Measurements from ENCODE around the gene CDK11A. TPM values are rescaled to one million over a fixed set of nuclear protein-coding genes. Genes with fewer than 3 reads are reported as not detected.

CDK11A gene
- total RNA-seq, 1 experiment from 2014 or later = 18.6 TPM

Other genes starting within 250 kb of the CDK11A start
- 105 and 113 TPM in 2 replicates for gene ATAD3A, start 212.2 kb downstream of the CDK11A start, total RNA-seq (2014; rRNA removed; shearing (Covaris generic))
- 13.6 and 14.3 TPM in 2 replicates for gene TMEM240, start 183.7 kb downstream of the CDK11A start, total RNA-seq (2014; rRNA removed; shearing (Covaris generic))
- 80.7 and 94.3 TPM in 2 replicates for gene SSU72, start 149.5 kb downstream of the CDK11A start, total RNA-seq (2014; rRNA removed; shearing (Covaris generic))
- gene FNDC10, start 124.2 kb downstream of the CDK11A start, total RNA-seq (2014; rRNA removed; shearing (Covaris generic)) = 25.6 and 32.7 TPM in 2 replicates
- gene MIB2, start 108.9 kb downstream of the CDK11A start, total RNA-seq (2014; rRNA removed; shearing (Covaris generic)) = 45.7 and 89.0 TPM in 2 replicates
- gene MMP23B, start 92.2 kb downstream of the CDK11A start, total RNA-seq (2014; rRNA removed; shearing (Covaris generic)) = 11.9 and 15.7 TPM in 2 replicates
- gene CDK11B, start 65.4 kb downstream of the CDK11A start, total RNA-seq (2014; rRNA removed; shearing (Covaris generic)) = 12.0 and 16.8 TPM in 2 replicates
- gene SLC35E2B, start 31.6 kb downstream of the CDK11A start, total RNA-seq (2014; rRNA removed; shearing (Covaris generic)) = 47.4 and 54.8 TPM in 2 replicates
- gene NADK, start 54.1 kb upstream of the CDK11A start, total RNA-seq (2014; rRNA removed; shearing (Covaris generic)) = 111 and 175 TPM in 2 replicates
- 135 and 159 TPM in 2 replicates for gene GNB1, start 166.7 kb upstream of the CDK11A start, total RNA-seq (2014; rRNA removed; shearing (Covaris generic))
- 1.6 and 3.7 TPM in 2 replicates for gene CALML6, start 190.9 kb upstream of the CDK11A start, total RNA-seq (2014; rRNA removed; shearing (Covaris generic))
- gene TMEM52, start 194.9 kb upstream of the CDK11A start, total RNA-seq (2014; rRNA removed; shearing (Covaris generic)) = 24.1 and 29.4 TPM in 2 replicates